Panc1 (cell line): ENCODE data around the gene ERC2. TPM values are rescaled to one million over a fixed set of nuclear protein-coding genes. Genes with fewer than 3 reads are reported as not detected.

Source experiments
- ATAC-seq: fragments of 200-7000 bp; cut with Tn5 transposase; 2 replicates; pipeline ENCODE4 v1.9.1; 2020; ENCODE audit warnings: mild to moderate bottlenecking, moderate library complexity
- BruUV-seq: library from RNA; stranded (reverse); fragments of 400-500 nt; replicated peaks from 2 replicates; lab custom pipeline; 2021; lab: Mats Ljungman, UMichigan
- CTCF ChIA-PET: fragments of 300-600 bp; sonication (Branson Sonifier 250); formaldehyde crosslinking; loops from one replicate; lab custom pipeline; 2022; ENCODE audit warnings: antibody characterized with exemption; lab: Charles Lee
- POLR2A ChIA-PET: fragments of 300-600 bp; sonication (Branson Sonifier 250); formaldehyde crosslinking; loops from one replicate; lab custom pipeline; 2022; ENCODE audit warnings: antibody characterized with exemption; lab: Charles Lee
- DNase-seq: peaks from one replicate; pipeline ENCODE4 v3.0.0-alpha.2; 2010; ENCODE audit warnings: low read depth, low spot score
- H3K27ac ChIP-seq: 2 replicates; pipeline ENCODE4 v1.5.1; 2011; ENCODE audit warnings: mild to moderate bottlenecking, low read length, inconsistent platforms
- H3K27me3 ChIP-seq: fragments of 200-500 bp; sonication (Bioruptor generic); 2 replicates; pipeline ENCODE4 v1.6.0; 2014; ENCODE audit warnings: low read length, inconsistent platforms; ENCODE audit not compliant: control insufficient read depth, insufficient read depth
- H3K36me3 ChIP-seq: fragments of 200-500 bp; sonication (Bioruptor generic); 2 replicates; pipeline ENCODE4 v1.5.1; 2014; ENCODE audit warnings: inconsistent platforms, mild to moderate bottlenecking, low read length, moderate library complexity; ENCODE audit not compliant: control insufficient read depth, insufficient read depth
- H3K4me1 ChIP-seq: 2 replicates; pipeline ENCODE4 v1.5.1; 2011; ENCODE audit warnings: inconsistent platforms, mild to moderate bottlenecking, low read length, moderate library complexity; ENCODE audit not compliant: control insufficient read depth, insufficient read depth
- H3K4me3 ChIP-seq, 2 experiments: 2 replicates each; pipeline ENCODE4 v1.5.1; 2011 to 2012; ENCODE audit warnings: low read depth in 2 of 2, low read length in 2 of 2, mild to moderate bottlenecking in 2 of 2, inconsistent platforms in 1 of 2, moderate library complexity in 1 of 2
- H3K9me3 ChIP-seq: fragments of 200-500 bp; sonication (Bioruptor generic); 2 replicates; pipeline ENCODE4 v1.5.1; 2014; ENCODE audit warnings: low read depth, mild to moderate bottlenecking, inconsistent platforms, low read length, moderate library complexity; ENCODE audit not compliant: control insufficient read depth, insufficient read depth
- POLR2AphosphoS5 ChIP-seq: IDR thresholded peaks from 2 replicates; pipeline ENCODE4 v1.6.1; 2012; ENCODE audit warnings: mild to moderate bottlenecking, low read depth, low read length, moderate library complexity
- SIN3A ChIP-seq: IDR thresholded peaks from 2 replicates; pipeline ENCODE4 v1.6.1; 2012; ENCODE audit warnings: low read depth, mild to moderate bottlenecking, low read length, moderate library complexity, borderline replicate concordance; ENCODE audit not compliant: insufficient read depth
- TCF7L2 ChIP-seq: IDR thresholded peaks from 2 replicates; pipeline ENCODE4 v1.6.1; 2011; ENCODE audit warnings: mild to moderate bottlenecking, low read depth, low read length, inconsistent platforms
- in situ Hi-C: cut with HindIII; loops from 2 replicates; pipeline ENCODE4 v1.10.0; 2016; ENCODE audit warnings: low sequenced_read_pairs, low pct_unique_long_range_greater_than_20kb
- intact Hi-C: fragments of 100-400 bp; cut with micrococcal nuclease; formaldehyde crosslinking; loops from one replicate; pipeline ENCODE4 v1.10.0; 2022; ENCODE audit not compliant: unreplicated experiment
- total RNA-seq: library from RNA; stranded (reverse); gene quantifications from one replicate; pipeline ENCODE4 v1.2.1, GENCODE V29; 2021; ENCODE audit not compliant: unreplicated experiment
- TF ChIP-seq, protein P1 (sequence below): fragments of 450-650 bp; IDR thresholded peaks from 2 replicates; pipeline ENCODE4 v1.5.1; 2017; ENCODE audit warnings: mild to moderate bottlenecking
- TF ChIP-seq, protein P2 (sequence below), 2 experiments: IDR thresholded peaks; 2 replicates each; pipeline ENCODE4 v1.6.1; 2011 to 2012; ENCODE audit warnings: low read depth in 2 of 2, control low read depth in 1 of 2, low read length in 1 of 2, mild to moderate bottlenecking in 1 of 2, moderate library complexity in 1 of 2; ENCODE audit not compliant: insufficient read depth in 1 of 2

Gene ERC2
- total RNA-seq, 1 experiment from 2014 or later: 0.33 TPM

- ATAC-seq (no peak), DNase-seq (no peak)
- BruUV-seq: no TSS peak
- ChIA-PET POLR2A (no interaction called here), CTCF (no interaction called here)
- no peaks in the 10 kb centered on the region for H3K4me1 ChIP-seq
- H3K9me3 ChIP-seq: no peaks in the 10 kb centered on the region
- no peaks in the 10 kb centered on the region; the same call in 1 of the 2 replicates for H3K27me3 ChIP-seq
- in situ Hi-C loops (no loop called here), intact Hi-C loops (no loop called here)
- no peak overlapping the region for H3K4me3 ChIP-seq
- TF ChIP-seq, protein P1, sequence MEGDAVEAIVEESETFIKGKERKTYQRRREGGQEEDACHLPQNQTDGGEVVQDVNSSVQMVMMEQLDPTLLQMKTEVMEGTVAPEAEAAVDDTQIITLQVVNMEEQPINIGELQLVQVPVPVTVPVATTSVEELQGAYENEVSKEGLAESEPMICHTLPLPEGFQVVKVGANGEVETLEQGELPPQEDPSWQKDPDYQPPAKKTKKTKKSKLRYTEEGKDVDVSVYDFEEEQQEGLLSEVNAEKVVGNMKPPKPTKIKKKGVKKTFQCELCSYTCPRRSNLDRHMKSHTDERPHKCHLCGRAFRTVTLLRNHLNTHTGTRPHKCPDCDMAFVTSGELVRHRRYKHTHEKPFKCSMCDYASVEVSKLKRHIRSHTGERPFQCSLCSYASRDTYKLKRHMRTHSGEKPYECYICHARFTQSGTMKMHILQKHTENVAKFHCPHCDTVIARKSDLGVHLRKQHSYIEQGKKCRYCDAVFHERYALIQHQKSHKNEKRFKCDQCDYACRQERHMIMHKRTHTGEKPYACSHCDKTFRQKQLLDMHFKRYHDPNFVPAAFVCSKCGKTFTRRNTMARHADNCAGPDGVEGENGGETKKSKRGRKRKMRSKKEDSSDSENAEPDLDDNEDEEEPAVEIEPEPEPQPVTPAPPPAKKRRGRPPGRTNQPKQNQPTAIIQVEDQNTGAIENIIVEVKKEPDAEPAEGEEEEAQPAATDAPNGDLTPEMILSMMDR: no peak
- TF ChIP-seq TCF7L2: no peak
- TF ChIP-seq, protein P2, sequence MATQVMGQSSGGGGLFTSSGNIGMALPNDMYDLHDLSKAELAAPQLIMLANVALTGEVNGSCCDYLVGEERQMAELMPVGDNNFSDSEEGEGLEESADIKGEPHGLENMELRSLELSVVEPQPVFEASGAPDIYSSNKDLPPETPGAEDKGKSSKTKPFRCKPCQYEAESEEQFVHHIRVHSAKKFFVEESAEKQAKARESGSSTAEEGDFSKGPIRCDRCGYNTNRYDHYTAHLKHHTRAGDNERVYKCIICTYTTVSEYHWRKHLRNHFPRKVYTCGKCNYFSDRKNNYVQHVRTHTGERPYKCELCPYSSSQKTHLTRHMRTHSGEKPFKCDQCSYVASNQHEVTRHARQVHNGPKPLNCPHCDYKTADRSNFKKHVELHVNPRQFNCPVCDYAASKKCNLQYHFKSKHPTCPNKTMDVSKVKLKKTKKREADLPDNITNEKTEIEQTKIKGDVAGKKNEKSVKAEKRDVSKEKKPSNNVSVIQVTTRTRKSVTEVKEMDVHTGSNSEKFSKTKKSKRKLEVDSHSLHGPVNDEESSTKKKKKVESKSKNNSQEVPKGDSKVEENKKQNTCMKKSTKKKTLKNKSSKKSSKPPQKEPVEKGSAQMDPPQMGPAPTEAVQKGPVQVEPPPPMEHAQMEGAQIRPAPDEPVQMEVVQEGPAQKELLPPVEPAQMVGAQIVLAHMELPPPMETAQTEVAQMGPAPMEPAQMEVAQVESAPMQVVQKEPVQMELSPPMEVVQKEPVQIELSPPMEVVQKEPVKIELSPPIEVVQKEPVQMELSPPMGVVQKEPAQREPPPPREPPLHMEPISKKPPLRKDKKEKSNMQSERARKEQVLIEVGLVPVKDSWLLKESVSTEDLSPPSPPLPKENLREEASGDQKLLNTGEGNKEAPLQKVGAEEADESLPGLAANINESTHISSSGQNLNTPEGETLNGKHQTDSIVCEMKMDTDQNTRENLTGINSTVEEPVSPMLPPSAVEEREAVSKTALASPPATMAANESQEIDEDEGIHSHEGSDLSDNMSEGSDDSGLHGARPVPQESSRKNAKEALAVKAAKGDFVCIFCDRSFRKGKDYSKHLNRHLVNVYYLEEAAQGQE (IDR thresholded peaks at IDR 0.05; ENCODE audit: insufficient read depth in 1 of 2, low read depth in 2 of 2, low read length in 1 of 2): no peak
- no peak for TF ChIP-seq SIN3A
- TF ChIP-seq POLR2AphosphoS5: no peak
- no peaks in the 10 kb centered on the region for H3K36me3 ChIP-seq
- no peak overlapping the region for H3K27ac ChIP-seq
Observed at GRCh38 chr3:55664387-55664786, 803.9 kb downstream of the ERC2 start.

- H3K9me3 ChIP-seq: no peaks in the 10 kb centered on the region
- intact Hi-C loops (no loop called here), in situ Hi-C loops (no loop called here)
- H3K27me3 ChIP-seq: no peaks in the 10 kb centered on the region; the same call in 1 of the 2 replicates
- POLR2A ChIA-PET: no interaction called here
- no peak overlapping the region for H3K4me3 ChIP-seq
- no peak for ATAC-seq
- no TSS peak for BruUV-seq
- no peaks in the 10 kb centered on the region for H3K4me1 ChIP-seq
- DNase-seq: no peak
- CTCF ChIA-PET: no interaction called here
- TF ChIP-seq TCF7L2: no peak
- TF ChIP-seq POLR2AphosphoS5: no peak
- TF ChIP-seq, protein P1: no peak
- TF ChIP-seq, protein P2 (IDR thresholded peaks at IDR 0.05; ENCODE audit: insufficient read depth in 1 of 2, low read depth in 2 of 2, low read length in 1 of 2): no peak
- TF ChIP-seq SIN3A: no peak
- no peak overlapping the region for H3K27ac ChIP-seq
- no peaks in the 10 kb centered on the region for H3K36me3 ChIP-seq
Observed at GRCh38 chr3:55662683-55663082, 805.6 kb downstream of the ERC2 start.
